CD4-positive, alpha-beta T cell treated with Interleukin-6 for 4 hours (primary cell): ENCODE measurements around the gene FAM20C.

Source experiments
- DNase-seq: peaks from one replicate; pipeline ENCODE4 v3.0.0-alpha.2; 2020; ENCODE audit warnings: mixed read lengths

FAM20C gene

DNA sequence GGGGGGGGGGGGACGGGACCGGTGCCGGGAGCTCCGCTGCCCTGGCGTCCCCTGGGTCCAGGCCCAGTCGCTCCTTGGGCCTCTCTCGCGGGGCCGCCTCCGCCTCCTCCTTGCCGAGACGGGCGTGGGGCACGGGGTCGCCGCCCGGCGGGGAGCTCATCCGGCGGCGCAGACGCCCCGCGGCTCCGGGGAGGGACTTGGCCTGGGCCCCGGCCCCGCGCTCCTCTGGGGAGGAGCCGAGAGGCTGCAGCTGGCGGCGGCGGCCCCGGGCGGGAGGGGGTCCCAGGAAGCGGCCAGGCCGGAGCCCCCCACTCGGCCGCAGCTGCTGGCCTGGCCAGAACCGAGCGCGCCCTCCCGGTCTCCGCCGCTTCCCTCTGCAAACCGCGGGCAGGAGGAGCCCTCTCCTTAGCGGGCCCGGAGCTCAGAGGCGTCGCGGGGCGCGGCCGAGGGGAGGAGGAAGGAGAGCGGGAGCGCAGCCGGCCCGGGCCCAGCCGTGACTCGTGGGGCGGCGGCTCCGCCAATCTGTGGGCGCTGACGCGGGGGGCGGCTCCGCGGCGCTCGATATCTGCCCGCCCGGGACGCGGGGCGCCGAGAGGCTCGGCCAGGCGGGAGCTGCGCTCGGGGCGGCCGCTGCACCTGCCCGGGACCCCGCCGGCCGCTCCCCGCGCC is at the start of gene FAM20C:
Gene FAM20C, plus strand, starts transcription at position 591 of the 669 bp plus-strand sequence. CDS start 629 bp downstream, outside the sequence.
- peak; percentile 41 for DNase-seq

DNA sequence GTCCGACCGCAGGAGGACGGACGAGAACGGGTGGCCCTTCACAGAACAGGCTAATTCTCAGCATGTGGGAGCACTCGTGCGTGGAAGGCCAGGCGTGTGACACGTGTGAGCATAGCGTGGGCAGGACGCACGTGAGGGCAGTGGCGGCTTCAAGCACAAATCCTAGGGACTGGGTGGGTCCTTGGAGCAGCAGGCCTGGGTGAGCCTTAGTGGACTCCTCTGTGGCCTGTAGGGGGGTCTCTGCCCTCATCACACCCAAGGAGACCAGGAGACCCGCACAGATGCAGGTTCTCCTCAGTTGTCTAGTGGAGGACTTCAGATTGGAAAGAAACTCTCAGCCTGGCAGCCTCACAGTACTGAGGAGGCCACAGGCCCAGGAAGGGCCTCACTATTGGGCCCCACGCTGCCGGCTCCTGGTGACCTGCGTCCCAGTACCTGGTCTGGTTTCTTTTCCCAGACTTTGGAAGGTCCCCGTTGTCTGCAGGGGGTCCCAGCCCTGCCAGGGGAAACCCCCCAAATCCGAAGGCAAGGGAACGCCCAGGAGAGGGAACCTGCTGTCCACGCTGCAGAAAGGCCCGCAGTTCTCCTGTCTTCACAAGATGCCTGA is 49.1 kb upstream of the FAM20C start:
- DNase-seq: no peak

- DNase-seq: no peak
Measured at GRCh38 chr7:143811-144453, 48.4 kb upstream of the FAM20C start.

- no peak for DNase-seq
Measured at GRCh38 chr7:144454-144826, 47.9 kb upstream of the FAM20C start.

DNA sequence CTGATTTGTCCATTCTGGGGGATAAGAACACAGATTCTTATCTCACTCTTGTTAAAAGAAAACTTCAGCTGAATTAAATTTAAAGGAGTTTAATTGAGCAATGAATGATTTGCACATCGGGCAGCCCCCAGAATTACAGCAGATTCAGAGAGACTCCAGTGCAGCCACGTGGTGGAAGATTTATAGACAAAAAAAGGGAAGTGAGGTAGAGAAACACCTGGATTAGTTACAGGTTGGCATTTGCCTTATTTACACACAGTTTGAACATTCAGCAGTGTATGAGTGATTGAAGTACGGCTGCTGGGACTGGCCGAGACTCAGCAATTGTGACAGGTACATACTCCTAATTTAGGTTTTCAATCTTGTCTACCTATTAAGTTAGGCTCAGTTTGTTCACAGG is 46.5 kb upstream of the FAM20C start:
- DNase-seq: no peak

DNA sequence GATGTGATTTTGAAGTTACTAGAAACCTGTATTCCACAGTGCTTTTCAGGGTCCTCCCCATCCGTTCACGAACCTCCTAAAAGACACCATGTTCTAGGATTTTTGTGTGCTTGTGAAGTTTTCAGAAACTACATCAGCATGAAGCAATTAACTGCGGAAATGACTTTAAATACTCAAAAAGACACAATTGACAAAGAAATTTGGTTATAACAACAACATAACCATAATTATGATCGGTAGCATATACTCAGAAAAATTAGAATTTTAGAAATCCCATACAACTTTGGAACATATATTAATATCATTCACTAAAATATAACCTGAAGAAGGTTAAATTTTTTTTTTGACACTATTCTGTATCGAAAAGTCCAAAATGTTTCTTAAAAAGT is 43.8 kb upstream of the FAM20C start:
- DNase-seq: no peak

DNA sequence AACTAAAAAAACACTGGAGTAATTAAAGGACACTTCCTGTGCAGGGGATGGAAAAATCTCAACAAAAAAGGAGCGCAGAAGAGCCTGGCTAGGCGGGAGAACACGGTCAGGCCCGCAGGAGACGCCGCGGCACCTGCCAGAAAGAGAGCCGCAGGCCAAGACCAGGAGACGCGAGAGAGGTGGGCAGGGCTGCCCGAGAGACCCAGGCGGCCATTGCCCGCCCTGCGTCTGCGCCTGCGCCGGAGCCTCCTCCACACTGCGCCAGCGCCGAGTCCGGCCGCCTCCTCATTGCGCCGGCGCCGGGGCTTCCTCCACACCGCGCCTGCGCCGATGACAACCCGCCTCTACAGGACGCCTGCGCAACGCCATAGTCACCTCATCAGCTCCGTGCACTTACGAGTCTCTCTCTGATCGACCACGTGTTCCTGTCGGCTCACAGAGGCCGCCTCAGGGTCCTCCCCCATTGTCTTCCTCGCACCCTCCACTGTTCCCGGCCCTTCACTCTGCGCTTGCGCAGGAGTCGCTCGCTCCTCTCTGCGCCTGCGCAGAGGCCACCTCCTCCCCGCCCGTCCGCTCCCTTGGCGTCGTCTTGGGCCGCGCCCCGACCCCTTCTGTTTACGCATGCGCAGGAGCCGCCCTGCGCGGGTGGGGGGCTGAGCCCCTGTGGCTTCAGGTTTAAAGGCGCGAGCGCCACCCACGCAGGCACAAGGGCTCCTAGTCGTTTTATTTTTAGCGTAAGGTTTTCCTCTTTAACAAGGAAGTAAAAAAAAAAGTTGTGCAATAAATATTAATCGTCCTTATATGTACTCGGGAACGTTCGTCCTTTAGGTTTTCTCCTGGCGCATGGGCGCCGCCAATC is 43.2 kb upstream of the FAM20C start:
- DNase-seq: peak; percentile 98

DNA sequence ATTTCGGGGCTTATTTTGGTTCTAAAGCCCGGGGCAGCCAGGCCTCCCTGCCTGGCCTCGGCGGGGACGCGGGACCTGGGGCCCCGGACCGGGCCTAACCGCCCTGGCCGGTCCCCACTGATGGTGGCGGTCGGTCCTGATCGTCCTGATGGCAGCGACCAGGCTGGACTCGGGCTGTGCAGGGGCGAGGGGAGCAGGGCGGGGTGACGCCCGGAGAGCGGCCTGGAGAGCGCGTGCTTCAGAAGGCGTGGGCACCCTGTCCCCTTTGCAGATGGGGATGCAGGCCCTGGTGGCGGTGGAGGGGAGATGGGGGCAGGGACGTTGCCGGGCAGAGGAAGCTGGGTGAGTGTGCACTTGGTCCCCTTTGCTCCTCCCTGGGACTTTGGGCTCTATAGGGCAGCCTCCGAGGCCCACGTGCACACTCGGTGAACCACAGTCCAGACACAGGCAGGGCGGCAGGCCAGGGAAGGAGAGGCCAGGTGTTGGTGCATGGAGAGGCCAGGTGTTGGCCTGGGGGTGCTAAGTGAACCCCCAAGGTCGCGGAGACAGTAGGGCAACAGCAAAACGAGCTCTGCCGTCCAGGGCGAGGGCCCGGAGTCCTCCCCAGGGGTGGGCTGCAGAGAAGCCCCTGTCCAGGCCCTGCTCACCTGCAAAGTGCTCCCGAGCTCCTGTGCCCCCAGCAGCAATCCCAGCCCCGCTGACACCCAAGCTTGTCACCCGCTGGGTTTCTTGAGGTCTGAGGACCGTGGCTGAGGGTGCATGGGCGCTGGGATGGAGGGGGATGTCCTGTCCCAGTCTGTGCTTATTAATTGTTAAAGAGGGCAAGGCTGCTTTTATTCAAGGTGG is 42.4 kb upstream of the FAM20C start:
- peak; percentile 35 for DNase-seq

- DNase-seq: no peak
Measured at GRCh38 chr7:150811-151221, 41.6 kb upstream of the FAM20C start.

DNA sequence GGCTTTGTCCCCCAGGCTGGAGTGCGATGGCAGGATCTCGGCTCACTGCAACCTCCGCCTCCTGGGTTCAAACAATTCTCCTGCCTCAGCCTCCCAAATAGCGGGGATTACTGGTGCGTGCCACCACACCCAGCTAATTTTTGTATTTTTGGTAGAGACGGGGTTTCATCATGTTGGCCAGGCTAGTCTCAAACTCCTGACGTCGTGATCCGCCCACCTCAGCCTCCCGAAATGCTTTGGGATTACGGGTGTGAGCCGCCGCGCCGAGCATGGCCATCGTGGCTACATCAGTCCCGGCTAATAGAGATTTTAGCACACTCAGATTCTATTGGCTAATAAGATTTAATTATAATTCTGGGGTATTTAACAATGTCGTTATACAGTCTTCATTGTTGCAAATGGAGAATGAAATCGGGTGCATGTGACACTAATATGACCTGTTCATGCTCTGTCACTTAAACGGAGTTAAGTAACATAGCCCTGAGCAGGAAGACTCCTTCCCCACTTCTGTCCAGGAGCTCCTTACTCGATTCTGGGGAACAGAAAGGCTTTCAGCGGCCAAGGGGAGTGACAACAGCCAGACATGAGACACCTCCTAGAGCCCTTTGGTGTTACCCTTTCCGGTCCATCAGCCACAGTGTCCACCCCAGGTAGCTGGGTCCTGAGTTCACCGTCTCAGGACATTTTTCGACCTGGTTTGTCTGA is 40.9 kb upstream of the FAM20C start:
- no peak for DNase-seq

GRCh38 chr7:152702-153391 is 39.5 kb upstream of the FAM20C start:
- DNase-seq: no peak

DNA sequence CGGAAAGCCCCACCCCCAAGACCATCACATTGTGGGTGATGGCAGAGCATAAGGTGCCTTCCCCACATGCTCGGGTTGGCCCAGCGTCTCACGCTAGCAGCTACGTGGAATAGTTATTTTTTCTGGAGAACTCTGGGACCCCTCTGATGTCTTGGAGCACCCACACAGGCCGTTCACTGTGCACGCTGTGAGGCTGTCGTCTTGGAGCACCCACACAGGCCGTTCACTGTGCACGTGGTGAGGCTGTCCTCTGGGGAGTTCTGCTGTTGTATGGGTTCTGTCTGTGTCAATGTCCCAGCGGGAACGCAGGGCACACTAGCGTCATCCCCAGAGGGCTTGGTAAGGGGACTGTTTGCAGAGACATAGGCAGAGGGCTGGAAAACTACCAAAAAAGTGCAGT is 38.8 kb upstream of the FAM20C start:
- DNase-seq: no peak

- no peak for DNase-seq
Measured at GRCh38 chr7:154096-154799, 38.1 kb upstream of the FAM20C start.

GRCh38 chr7:155469-155900 is 36.9 kb upstream of the FAM20C start:
- DNase-seq: no peak

DNA sequence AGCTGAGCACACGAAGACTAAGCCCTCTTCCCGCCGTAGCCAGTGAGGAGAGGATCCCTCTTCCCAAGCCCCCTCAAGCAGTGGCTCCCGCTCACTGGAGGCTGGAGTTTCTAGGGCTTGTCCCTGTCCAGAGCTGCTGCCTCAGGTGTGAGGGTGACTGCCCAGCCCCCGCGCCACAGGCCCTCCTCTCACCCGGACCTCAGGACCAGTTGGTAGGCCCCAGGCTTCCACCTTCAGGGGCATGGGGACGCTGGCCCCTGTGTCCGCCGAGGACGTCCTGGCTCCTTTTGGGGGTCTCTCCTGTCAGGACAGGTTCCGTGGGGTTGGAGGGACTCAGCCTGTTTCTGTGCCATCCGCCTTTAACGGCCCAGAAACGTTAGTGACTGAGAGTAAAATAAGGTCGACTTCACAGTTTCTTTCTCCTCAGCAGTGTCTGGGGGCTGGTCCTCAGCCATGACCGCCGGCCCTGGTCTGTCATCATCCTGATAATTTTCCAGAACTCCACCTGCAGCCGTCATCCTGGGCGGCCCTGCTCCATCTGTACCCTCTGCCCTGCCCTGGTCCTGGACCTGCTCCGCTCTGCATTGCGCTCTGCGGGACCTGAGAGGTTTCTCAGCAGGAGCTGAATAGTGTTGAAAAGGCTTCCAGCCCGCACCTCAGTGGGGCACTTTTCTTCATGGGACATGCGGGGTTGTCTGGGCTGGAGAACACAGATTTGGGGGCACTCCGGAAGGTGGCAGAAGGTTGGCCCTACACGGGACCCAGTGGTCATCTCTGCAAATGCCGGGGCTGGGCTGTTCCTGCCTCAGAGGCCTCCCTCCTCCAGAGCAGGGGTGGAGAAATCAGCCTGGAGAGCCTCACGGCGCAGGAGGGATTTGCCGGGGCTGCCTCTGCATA is 36.0 kb upstream of the FAM20C start:
- no peak for DNase-seq

GRCh38 chr7:157008-157310 is 35.4 kb upstream of the FAM20C start:
- no peak for DNase-seq

DNA sequence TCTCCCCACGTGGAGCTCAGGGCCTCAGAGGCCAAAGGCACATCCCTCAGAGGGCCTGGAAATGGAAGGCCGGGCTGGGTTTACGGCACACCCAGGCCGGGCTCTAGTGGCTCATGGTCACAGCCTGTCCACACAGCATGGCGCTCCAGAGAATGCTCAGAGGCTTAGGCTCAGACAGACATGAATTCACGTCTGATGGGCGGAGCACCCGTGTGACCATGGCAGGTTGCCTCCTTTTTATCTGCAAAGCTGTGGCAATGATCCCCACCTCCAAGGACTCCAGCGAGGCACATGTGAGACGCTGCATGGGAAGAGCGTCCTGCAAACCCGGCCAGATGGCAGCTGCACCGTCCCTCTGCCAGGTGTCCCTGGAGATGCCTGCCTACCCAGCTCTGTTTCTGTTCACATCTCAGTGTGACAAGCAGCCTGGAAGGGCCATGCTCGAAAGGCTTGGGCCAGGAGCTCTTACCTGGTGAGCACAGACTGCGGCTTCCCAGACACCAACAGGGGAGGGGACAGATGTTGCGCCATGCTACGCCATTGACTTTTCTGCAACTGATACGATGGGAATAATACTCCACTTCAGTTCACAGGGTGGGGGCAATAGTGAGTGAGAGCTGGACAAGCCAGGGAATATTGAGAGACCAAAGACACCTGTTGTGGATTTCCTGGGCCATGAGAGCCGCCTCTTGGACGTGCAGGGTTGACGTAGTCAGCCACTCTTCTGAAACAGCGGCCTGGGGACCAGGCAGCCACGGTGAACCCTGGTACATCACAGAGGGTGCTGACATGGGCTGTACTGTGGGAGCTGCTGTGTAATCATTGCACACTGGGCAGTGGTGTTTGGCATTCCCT is 34.4 kb upstream of the FAM20C start:
- no peak for DNase-seq

DNA sequence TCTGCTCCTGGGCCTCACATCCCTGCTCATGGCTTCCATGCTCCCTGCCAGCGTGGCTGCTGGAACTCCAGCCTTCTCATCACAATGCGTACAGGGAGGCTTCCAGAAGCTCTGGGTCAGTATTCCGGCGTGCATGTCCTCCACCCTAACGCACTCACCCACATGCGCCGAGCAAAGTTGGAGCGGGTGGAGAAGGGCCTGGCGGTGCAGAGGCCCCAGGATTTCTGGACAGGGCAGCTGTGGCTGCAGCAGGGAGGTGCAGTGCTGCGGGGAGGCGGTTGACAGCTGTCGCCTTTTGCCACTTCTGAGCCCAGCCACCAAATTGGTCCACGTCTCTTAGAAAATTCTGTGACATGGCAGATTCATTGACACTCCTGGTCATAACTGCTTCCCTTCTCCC is 33.6 kb upstream of the FAM20C start:
- DNase-seq: no peak
